Stimulated activated naive CD4-positive, alpha-beta T cell treated with Interleukin-2 at 50 U/mL for 16 hours (primary cell): ENCODE data around the gene IFIT1B.
"Not testable (repeated sequence)": the region's sequence is repeated elsewhere in the genome, so short reads cannot be mapped to it uniquely, and the experiment has no call there.

Experiments used
- DNase-seq: peaks from one replicate; lab custom pipeline; 2025; lab: John Stamatoyannopoulos, UW

IFIT1B gene, protein sequence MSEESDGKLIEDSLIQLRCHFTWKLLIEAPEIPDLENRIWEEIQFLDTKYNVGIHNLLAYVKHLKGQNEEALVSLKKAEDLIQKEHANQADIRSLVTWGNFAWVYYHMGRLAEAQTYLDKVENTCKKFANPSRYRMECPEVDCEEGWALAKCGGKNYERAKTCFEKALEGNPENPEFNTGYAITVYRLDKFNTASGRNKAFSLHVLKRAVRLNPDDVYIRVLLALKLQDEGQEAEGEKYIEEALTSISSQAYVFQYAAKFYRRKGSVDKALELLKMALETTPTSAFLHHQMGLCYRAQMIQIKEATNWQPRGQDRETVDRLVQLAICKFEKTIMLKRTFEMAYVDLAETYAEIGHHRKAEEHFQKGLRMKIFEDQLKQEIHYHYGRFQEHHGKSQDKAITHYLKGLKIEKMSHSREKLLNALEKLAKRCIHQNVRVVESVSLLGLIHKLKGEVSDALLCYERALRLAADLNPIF

GRCh38 chr10:89377705-89378637, at the start of gene IFIT1B:
IFIT1B (plus strand) TSS chr10:89378056; CDS start chr10:89378136, 80 bp downstream.
- DNase-seq, result no peak

DNA sequence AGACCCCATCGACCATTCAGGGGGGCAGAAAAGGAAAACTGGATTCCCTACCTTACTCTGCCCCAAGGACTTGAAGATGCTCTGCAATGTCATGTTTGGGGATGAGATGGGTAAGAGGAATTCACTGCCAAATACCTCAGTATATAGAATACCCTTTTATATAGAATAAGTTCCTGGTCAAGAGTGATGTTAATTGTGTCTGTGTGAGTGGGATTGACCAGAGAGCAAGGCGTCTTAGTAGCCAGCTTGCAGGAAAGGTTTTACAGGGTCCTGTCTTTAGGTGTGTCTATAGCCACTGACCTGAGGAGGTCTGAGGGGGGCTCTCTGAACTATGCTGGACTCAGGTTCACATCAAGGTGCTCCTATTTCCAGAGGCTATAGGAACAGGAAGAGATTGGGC, 48.7 kb upstream of the IFIT1B start:
- no peak for DNase-seq

DNA sequence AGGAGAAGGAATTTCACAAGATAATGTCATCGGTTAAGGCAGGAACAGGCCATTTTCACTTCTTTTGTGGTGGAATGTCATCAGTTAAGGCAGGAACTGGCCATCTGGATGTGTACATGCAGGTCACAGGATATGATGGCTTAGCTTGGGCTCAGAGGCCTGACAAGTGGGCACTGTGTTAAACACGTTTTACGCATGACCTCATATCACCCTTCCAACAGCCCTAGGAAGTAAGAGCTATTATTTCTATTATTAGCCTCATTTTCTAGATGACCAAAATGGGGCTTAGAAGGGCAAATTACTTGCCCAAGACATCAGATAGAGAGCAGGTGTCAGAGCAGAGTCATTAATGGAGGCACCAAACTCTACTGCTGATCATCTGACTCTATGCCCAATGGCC, 47.8 kb upstream of the IFIT1B start:
- DNase-seq, result not testable (repeated sequence)

DNA sequence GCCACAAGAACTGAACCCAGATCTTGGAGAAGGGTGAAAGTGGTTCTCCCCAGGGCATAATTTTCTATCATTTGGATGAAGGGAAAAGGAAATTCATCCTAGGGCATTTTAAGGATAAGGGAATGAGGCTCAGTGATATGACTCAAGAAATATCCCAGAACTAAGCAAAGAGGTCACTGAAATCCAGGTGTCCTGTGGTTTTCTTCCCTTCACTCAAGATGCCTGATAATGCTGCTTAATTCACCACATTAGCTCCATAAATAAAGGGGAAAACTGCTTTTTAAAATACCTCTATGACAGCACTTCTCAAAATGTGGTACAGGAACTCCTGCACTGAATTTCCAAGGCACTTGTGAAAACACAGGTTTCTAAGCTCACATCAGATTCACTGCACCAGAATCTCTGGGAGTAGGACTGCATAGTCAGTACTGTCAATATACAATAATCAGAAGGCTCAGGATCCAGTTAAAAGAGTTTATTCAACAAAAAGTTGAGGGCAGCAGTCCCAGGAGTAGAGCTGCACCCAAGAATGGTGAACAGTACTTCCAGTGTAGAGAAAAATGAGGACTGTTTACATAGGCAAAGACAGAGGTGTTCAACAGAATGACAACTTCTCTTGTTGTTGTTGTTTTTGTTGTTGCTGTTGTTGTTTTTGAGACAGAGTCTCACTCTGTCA, 47.2 kb upstream of the IFIT1B start:
- DNase-seq, result no peak

- not testable (repeated sequence) for DNase-seq
These were observed 46.3 kb upstream of the IFIT1B start for GRCh38 chr10:89331487-89332122.

DNA sequence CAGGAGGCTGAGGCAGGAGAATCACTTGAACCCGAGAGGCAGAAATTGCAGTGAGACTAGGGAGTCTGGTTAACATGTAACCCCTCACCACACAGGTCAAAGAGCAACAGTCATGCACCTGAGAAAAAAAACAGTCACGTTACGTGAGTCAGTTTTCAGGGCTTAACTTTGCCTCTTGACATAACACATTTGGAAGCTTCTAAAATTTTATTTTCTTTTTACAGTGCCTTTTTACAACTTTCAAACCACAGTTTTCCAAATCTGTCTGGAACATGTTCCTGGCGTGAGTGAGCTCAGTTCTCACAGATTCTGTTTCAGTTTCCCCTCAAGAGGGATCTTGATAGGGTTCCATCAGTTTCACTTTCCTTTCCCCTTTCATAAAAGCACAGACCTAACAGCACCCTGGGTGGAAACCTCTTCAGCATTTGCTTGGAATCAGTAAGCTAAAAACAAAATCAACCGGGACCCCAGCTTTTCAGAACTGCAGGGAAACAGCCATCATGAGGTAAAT, 45.7 kb upstream of the IFIT1B start:
- DNase-seq, result peak; percentile 21

- DNase-seq, result no peak
These were observed 42.6 kb upstream of the IFIT1B start for GRCh38 chr10:89335226-89335625.

DNA sequence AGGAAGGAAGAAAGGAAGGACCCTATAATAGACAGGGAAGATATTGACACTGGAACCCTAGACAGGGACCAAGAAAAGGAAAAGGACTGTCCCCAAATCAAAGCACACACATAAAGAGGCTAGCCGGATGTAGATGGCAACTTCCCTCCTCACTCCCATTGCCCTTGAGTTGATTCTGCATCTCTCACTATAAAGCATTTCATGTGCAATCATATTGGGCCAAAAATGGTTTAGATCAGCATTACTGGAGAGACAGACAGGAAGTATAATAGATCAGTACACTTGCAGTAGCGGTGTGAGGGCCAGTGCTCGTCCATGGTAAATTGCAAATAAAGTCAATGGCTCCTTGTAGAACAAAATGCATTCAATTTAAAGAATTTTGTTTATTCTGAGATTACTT, 41.6 kb upstream of the IFIT1B start:
- no peak for DNase-seq

- no peak for DNase-seq
These were observed 40.4 kb upstream of the IFIT1B start for GRCh38 chr10:89337484-89337883.

- no peak for DNase-seq
These were observed 39.1 kb upstream of the IFIT1B start for GRCh38 chr10:89338713-89339112.

GRCh38 chr10:89339875-89340274, 38.0 kb upstream of the IFIT1B start:
- DNase-seq, result no peak

DNA sequence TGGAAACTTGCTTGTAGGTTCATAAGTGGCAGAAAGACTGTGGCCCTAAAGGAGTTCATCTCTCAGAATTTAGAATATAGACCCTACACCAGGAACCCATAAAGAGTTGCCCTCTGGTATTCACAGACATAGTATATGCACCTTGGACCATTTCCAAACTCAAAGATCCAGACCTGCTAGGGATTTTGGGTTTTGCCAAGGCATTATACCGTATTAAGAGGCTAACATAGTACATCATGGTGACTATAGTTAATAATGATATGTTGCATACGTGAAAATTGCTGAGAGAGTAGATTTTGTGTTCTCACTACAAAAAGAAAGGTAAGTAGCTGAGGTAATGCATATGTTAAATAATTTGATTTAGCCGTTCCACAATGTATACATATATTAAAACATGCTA, 36.2 kb upstream of the IFIT1B start:
- no peak for DNase-seq

DNA sequence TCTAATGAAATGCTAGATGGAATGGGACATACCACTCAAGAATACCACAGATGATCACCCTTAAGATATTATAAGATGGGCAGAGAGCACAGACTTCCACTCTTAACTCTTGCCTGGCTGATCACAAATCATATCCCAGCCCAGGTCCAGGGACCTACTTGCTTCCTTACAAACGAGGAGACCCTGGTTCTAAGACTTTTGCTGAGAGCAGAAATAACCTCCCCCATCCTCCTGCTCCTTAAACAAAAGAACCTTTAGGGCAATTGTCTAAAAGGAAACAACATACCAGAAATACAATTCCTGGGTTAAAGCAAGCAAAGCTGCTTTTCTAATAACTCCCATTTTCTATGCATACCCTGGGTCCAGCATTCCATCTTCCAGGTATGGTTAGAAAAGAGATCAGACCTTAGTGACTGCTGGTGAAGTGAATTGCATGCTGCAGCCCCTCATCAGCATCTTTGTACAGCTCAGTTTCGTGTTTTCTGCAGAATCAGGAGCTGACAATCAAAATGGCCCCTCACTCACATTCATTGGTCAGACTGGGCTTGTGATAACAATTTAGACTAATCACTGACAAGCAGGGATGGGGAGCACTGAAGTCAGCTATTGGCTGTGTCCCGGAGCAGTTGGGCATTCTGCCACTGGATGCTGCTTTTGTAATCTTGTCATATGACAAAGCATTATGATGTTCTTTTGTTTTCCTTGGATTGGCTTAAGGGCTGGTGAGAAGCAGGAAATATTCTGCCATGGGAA, 35.5 kb upstream of the IFIT1B start:
- no peak for DNase-seq

DNA sequence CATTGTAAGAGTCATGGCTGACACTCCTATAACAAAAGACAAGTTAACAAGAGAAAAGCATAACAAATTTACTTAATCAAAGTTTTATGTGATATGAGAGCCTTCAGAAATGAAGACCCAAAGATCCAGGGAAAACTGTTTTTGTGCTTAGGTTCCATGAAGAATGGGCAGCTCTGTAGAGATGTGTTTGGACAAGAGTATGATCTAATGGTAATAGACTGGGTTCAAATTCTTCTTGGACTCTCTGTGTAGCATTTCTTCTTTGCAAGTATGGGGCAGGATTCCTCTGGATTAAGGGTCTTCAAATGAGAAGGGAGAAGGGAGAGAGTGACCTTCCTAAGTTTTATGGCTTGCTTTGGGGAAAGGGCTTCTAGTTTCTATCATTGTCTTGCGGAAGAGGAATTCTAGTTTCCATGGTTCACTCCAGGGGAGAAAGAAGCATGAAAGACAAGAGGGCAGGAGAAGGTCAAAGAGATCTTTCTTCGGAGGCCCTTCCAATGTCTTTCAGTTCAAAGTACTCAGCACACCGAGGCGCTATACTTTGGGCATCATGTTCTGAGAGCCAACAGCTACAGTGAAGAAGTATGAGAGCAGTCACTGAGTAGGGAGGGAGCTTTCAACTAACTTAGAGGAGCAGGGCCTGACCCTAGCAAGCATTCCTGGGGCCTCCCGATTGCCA, 34.6 kb upstream of the IFIT1B start:
- no peak for DNase-seq

DNA sequence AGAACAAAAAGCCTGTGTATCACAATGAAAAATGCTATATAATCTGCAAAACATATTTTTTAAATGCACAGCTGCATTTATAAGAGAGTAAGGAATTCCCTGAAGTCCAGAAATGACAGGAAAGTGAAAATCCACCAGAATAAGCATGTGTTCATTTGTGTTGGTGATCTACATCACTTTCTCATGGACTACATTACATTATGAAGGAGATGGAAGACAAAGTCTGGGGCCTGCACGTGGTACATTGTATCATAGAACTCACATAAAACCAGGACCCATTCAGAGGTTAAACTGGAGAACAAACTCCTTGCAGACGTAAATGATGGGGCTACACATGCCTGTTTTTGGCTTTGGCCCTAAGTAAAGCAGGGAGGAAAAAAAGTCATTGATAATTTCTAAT, 33.7 kb upstream of the IFIT1B start:
- DNase-seq, result no peak

- DNase-seq, result no peak
These were observed 32.4 kb upstream of the IFIT1B start for GRCh38 chr10:89345367-89346000.

DNA sequence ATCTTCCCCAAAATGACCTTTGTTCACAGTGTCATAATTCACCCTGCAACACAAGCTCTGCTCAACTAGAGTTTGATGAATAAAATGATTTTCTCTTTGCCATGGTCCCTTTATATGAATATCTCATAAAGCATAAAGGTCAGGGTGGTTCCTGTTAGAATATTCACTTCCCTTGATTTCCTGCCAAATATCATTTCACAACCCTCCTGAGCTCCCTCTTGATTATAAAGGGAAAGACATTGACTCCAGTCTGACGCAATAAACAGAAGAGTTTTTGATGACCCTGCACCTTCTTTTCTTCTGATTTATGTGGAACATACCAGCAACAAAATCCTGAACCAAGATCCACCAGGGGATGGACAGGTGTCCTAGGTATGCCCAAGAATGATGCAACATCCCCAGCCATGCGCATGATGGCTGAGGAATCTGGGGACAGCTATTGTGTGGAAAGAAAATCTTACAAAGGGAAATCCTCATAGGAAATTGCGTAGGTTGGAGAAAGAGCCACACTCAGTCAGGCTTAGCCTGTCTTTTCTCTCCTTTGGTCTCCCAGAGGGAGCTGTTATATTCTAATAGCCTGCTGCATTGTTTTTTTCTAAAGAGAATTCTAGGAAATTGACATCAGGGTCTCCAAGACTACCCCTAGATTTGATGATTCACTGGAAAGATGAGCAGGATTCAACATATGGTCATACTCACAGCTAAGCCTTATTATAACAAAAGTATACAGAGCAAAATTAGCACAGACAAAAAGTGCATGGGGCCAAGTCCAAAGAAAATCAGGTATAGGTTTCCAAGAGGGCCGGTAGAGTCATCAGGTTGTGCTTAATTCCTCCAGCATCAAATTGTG, 31.2 kb upstream of the IFIT1B start:
- no peak for DNase-seq

DNA sequence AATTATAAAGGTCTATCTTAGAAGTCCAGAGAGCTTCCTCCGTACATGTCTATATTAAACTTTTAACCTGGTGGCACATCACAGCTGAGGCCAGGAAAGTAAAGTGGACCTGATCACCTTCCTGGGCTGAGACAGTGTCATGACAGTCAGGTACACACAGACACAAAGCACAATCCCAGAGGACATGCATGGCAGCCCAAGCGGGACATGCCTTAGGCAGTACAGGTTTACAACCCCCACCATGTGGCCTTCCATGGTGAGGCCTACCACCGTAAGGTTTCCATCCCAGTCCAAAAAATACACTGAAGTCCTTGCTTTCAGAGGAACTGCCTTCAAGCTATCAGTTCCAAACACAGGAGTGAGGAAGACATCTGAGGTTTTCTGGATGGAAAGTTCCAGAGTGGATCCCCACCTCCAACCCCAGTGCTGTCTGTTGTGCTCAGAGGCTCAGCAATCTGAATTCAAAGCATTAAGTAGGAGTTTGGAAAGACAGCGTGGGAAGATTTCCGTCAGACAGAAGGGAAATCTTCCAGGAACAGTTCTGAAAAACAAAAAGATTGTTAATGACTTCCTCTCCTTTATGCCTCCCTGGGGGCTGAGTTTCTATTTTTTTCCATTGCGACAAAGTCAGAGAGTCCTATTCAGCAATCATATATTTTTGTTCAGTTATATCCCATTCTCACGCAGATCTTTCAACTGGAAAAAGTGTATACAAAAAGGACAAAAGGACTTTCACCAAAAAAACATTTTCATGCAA, 30.0 kb upstream of the IFIT1B start:
- DNase-seq, result no peak
